SK-N-SH (cell line): ENCODE measurements around the gene OCA2. TPM values are rescaled to one million over a fixed set of nuclear protein-coding genes. Genes with fewer than 3 reads are reported as not detected.
A peak's percentile ranks its signal among the peaks of the same experiment; 100 is the strongest.

ENCODE experiments used
- CTCF ChIA-PET: fragments of 300-600, 350-600 bp; formaldehyde crosslinking; extraction: SDS; loops from one replicate; lab custom pipeline; 2021; lab: Yijun Ruan, JAX
- POLR2A ChIA-PET: fragments of 350-600 bp; sonication (Branson Sonifier 250); formaldehyde crosslinking; extraction: SDS; loops from one replicate; lab custom pipeline; 2020; ENCODE audit warnings: antibody characterized with exemption, inconsistent platforms; lab: Yijun Ruan, JAX
- DNase-seq: peaks from one replicate; pipeline ENCODE4 v3.0.0; 2012
- H2AFZ ChIP-seq: fragments of 200-600 bp; sonication (generic); 2 replicates; pipeline ENCODE4 v1.8.1; 2016; ENCODE audit warnings: antibody characterized with exemption, mild to moderate bottlenecking, low read depth
- H3F3A ChIP-seq: fragments of 200-600 bp; sonication (generic); replicated peaks from 2 replicates; pipeline ENCODE3; 2016; ENCODE audit warnings: antibody characterized with exemption, mild to moderate bottlenecking; ENCODE audit not compliant: insufficient read depth
- H3K27ac ChIP-seq, 2 experiments: fragments of 200-500 bp in 1 of 2; fragments of 200-600 bp in 1 of 2; sonication (Bioruptor generic) in 1 of 2; sonication (generic), shearing (Covaris generic) in 1 of 2; 2 replicates each; pipeline versions ENCODE4 v1.5.1 to v1.6.1; 2014 to 2016; ENCODE audit warnings: low read depth in 2 of 2, inconsistent platforms in 1 of 2, low read length in 1 of 2, mild to moderate bottlenecking in 1 of 2, mixed read lengths in 1 of 2
- H3K27me3 ChIP-seq: fragments of 200-600 bp; sonication (generic), shearing (Covaris generic); 2 replicates; pipeline ENCODE4 v1.6.1; 2016; ENCODE audit warnings: mixed run types; ENCODE audit not compliant: insufficient read depth
- H3K36me3 ChIP-seq, 2 experiments: fragments of 200-500 bp in 1 of 2; fragments of 200-600 bp in 1 of 2; sonication (Bioruptor generic) in 1 of 2; sonication (generic) in 1 of 2; replicated peaks in 1 of 2; 2 replicates each; pipeline versions ENCODE3 to v1.5.1; 2014 to 2016; ENCODE audit warnings: low read length in 1 of 2, mild to moderate bottlenecking in 1 of 2; ENCODE audit not compliant: insufficient read depth in 2 of 2, control insufficient read depth in 1 of 2
- H3K4me1 ChIP-seq, 2 experiments: fragments of 200-500 bp in 1 of 2; fragments of 200-600 bp in 1 of 2; sonication (Bioruptor generic) in 1 of 2; sonication (generic), shearing (Covaris generic) in 1 of 2; 2 replicates each; pipeline versions ENCODE4 v1.5.1 to v1.6.1; 2014 to 2016; ENCODE audit warnings: low read depth in 1 of 2, low read length in 1 of 2, mixed run types in 1 of 2; ENCODE audit not compliant: insufficient read depth in 2 of 2, control insufficient read depth in 1 of 2
- H3K4me2 ChIP-seq: fragments of 200-600 bp; sonication (generic), shearing (Covaris generic); 2 replicates; pipeline ENCODE4 v1.6.1; 2017; ENCODE audit warnings: mixed run types
- H3K4me3 ChIP-seq, 2 experiments: fragments of 200-500 bp in 1 of 2; fragments of 200-600 bp in 1 of 2; sonication (Bioruptor generic) in 1 of 2; sonication (generic), shearing (Covaris generic) in 1 of 2; 2 replicates each; pipeline versions ENCODE4 v1.5.1 to v1.8.1; 2014 to 2016; ENCODE audit warnings: low read depth in 2 of 2, inconsistent platforms in 1 of 2, low read length in 1 of 2, mild to moderate bottlenecking in 1 of 2, mixed read lengths in 1 of 2, moderate library complexity in 1 of 2
- H3K79me2 ChIP-seq: fragments of 200-600 bp; sonication (generic); 2 replicates; pipeline ENCODE4 v1.8.1; 2017; ENCODE audit warnings: mild to moderate bottlenecking; ENCODE audit not compliant: insufficient read depth
- H3K9ac ChIP-seq: fragments of 200-600 bp; sonication (generic); 2 replicates; pipeline ENCODE4 v1.6.1; 2017; ENCODE audit warnings: mixed run types
- H3K9me2 ChIP-seq: fragments of 200-600 bp; sonication (generic); 2 replicates; pipeline ENCODE4 v1.6.1; 2017; ENCODE audit warnings: mixed run types
- H3K9me3 ChIP-seq: fragments of 200-600 bp; sonication (generic); 2 replicates; pipeline ENCODE4 v1.6.1; 2017; ENCODE audit warnings: mixed run types, mild to moderate bottlenecking, moderate library complexity
- H4K20me1 ChIP-seq: fragments of 200-600 bp; sonication (generic); 2 replicates; pipeline ENCODE4 v1.6.1; 2017; ENCODE audit warnings: mild to moderate bottlenecking, mixed run types; ENCODE audit not compliant: insufficient read depth
- CHD2 ChIP-seq: fragments of 150-350 bp; IDR thresholded peaks from 2 replicates; pipeline ENCODE4 v1.6.1; 2018; ENCODE audit warnings: low read length; ENCODE audit not compliant: partially characterized antibody
- CTCF ChIP-seq: fragments of 200-600 bp; sonication (generic); IDR thresholded peaks from 2 replicates; pipeline ENCODE4 v1.6.1; 2017; ENCODE audit warnings: antibody characterized with exemption, mild to moderate bottlenecking, moderate library complexity
- ELF1 ChIP-seq: IDR thresholded peaks from 2 replicates; pipeline ENCODE4 v1.4.0; 2012
- FOSL2 ChIP-seq: IDR thresholded peaks from 2 replicates; pipeline ENCODE4 v1.4.0; 2012; ENCODE audit warnings: low read depth, mild to moderate bottlenecking, moderate library complexity, borderline replicate concordance
- JUND ChIP-seq: IDR thresholded peaks from 2 replicates; pipeline ENCODE4 v1.4.0; 2012
- MAX ChIP-seq: IDR thresholded peaks from 2 replicates; pipeline ENCODE4 v1.4.0; 2012; ENCODE audit warnings: low read depth
- MEF2A ChIP-seq: IDR thresholded peaks from 2 replicates; pipeline ENCODE4 v1.4.0; 2012; ENCODE audit warnings: low read depth, borderline replicate concordance
- MXI1 ChIP-seq: IDR thresholded peaks from 2 replicates; pipeline ENCODE4 v1.6.1; 2012; ENCODE audit warnings: mild to moderate bottlenecking, low read depth, low read length, improper control_type of control experiment
- NFIC ChIP-seq: IDR thresholded peaks from 2 replicates; pipeline ENCODE4 v1.4.0; 2012; ENCODE audit warnings: borderline replicate concordance
- PBX3 ChIP-seq: IDR thresholded peaks from 2 replicates; pipeline ENCODE4; 2012
- RAD21 ChIP-seq: IDR thresholded peaks from 2 replicates; pipeline ENCODE4 v1.6.1; 2012; ENCODE audit warnings: mild to moderate bottlenecking, low read length
- RFX5 ChIP-seq: IDR thresholded peaks from 2 replicates; pipeline ENCODE4 v1.6.1; 2012; ENCODE audit warnings: mild to moderate bottlenecking, improper control_type of control experiment, low read length
- SIN3A ChIP-seq: IDR thresholded peaks from 2 replicates; pipeline ENCODE4 v1.6.1; 2012; ENCODE audit warnings: low read depth, mild to moderate bottlenecking, low read length, moderate library complexity, borderline replicate concordance
- TAF1 ChIP-seq: IDR thresholded peaks from 2 replicates; pipeline ENCODE4 v1.6.1; 2012; ENCODE audit warnings: low read depth, mild to moderate bottlenecking, low read length, moderate library complexity, borderline replicate concordance
- TCF12 ChIP-seq: IDR thresholded peaks from 2 replicates; pipeline ENCODE4 v1.4.0; 2012
- TEAD4 ChIP-seq: IDR thresholded peaks from 2 replicates; pipeline ENCODE4 v1.4.0; 2012; ENCODE audit warnings: mild to moderate bottlenecking, borderline replicate concordance; ENCODE audit not compliant: insufficient read depth
- USF2 ChIP-seq: fragments of 150-350 bp; IDR thresholded peaks from 2 replicates; pipeline ENCODE4 v1.6.1; 2017; ENCODE audit warnings: antibody characterized with exemption, low read length, low read depth, borderline replicate concordance
- YY1 ChIP-seq: IDR thresholded peaks from 2 replicates; pipeline ENCODE4 v1.4.0; 2012; ENCODE audit warnings: low read depth, mild to moderate bottlenecking
- ZBTB33 ChIP-seq: IDR thresholded peaks from 2 replicates; pipeline ENCODE4 v1.4.0; 2012; ENCODE audit warnings: low read depth, borderline replicate concordance
- WGBS: methylation state at CpG from one replicate; pipeline ENCODE4 v1.1.6; 2017; ENCODE audit warnings: low lambda C conversion rate; 5-methylcytosine and 5-hydroxymethylcytosine counted together
- polyA plus RNA-seq, 3 experiments: library from polyadenylated mRNA; depleted of rRNA; stranded (reverse); fragments of >200 nt; gene quantifications; 2 replicates each; pipeline ENCODE4 v1.2.3, GENCODE V29; 2012

The OCA2 gene
- polyA plus RNA-seq, 1 of the 3 experiments (the other 2 are of a cell fraction): 0.16 TPM

- CTCF ChIA-PET: interaction anchor here (6.4 kb wide), 1 partner anchor 73 kb away, joined by 37 read pairs; no protein-coding TSS in a partner anchor
Observed at GRCh38 chr15:28093752-28094535, 5.2 kb downstream of the OCA2 start.

More at GRCh38 chr15:28093752-28094535, 5.2 kb downstream of the OCA2 start:
- no peaks in the 10 kb centered on the region for H3K36me3 ChIP-seq
- H3F3A ChIP-seq: peaks cover 4% of the 10 kb centered on the region
- H3K4me1 ChIP-seq: peaks cover 0 to 15% of the 10 kb centered on the region in 2 experiments; a peak in 1 of 4 replicates
- no peak overlapping the region for H3K27ac ChIP-seq
- H3K27me3 ChIP-seq: no peaks in the 10 kb centered on the region; the same call in 1 of the 2 replicates
- no peak overlapping the region for H3K4me2 ChIP-seq
- no peaks in the 10 kb centered on the region for H3K9me3 ChIP-seq
- TF ChIP-seq ZBTB33 (no peak), TCF12 (no peak), TAF1 (no peak), CHD2 (no peak), PBX3 (no peak), MEF2A (no peak), FOSL2 (no peak), RFX5 (no peak), TEAD4 (no peak), MAX (no peak), USF2 (no peak), RAD21 (no peak), MXI1 (no peak), JUND (no peak), CTCF (no peak), ELF1 (no peak), YY1 (no peak), SIN3A (no peak), NFIC (no peak)
- no peak overlapping the region for H2AFZ ChIP-seq
- no peak overlapping the region for H3K4me3 ChIP-seq
- POLR2A ChIA-PET: interaction anchor here (0.6 kb wide), 1 partner anchor 1156 kb away, joined by 3 read pairs; no protein-coding TSS in a partner anchor
- no peaks in the 10 kb centered on the region for H3K79me2 ChIP-seq
- H4K20me1 ChIP-seq: no peaks in the 10 kb centered on the region
- peak; percentile 13 for DNase-seq
- 93% methylated on average over 17 of the region's 20 CpGs for WGBS
- H3K9ac ChIP-seq: no peak overlapping the region
- no peaks in the 10 kb centered on the region for H3K9me2 ChIP-seq
